CD4-positive, alpha-beta memory T cell (primary cell): ENCODE results near the gene ZNF79. TPM values are rescaled to one million over a fixed set of nuclear protein-coding genes. Genes with fewer than 3 reads are reported as not detected.

Experiments used
- CTCF ChIA-PET: fragments of 350-600 bp; sonication (Branson Sonifier 250); formaldehyde crosslinking; loops from one replicate; lab custom pipeline; 2021; ENCODE audit warnings: inconsistent platforms; ENCODE audit not compliant: partially characterized antibody; lab: Charles Lee
- POLR2A ChIA-PET: fragments of 350-600 bp; sonication (Branson Sonifier 250); formaldehyde crosslinking; loops from one replicate; lab custom pipeline; 2021; ENCODE audit not compliant: partially characterized antibody; lab: Charles Lee
- DNase-seq, 5 donors: peaks; one replicate each; pipeline versions ENCODE4 v3.0.0 to v3.0.0-alpha.2; 2020 to 2022; ENCODE audit warnings: mixed read lengths in 1 of 5
- H3K27ac ChIP-seq: one replicate; pipeline ENCODE4 v1.7.0; 2013; ENCODE audit warnings: low read depth, low read length
- H3K27me3 ChIP-seq: 2 replicates; pipeline ENCODE4 v1.7.0; 2013; ENCODE audit warnings: mild to moderate bottlenecking, low read length, moderate library complexity; ENCODE audit not compliant: insufficient read depth
- H3K36me3 ChIP-seq: 2 replicates; pipeline ENCODE4 v1.7.0; 2013; ENCODE audit warnings: mild to moderate bottlenecking, low read length, moderate library complexity; ENCODE audit not compliant: insufficient read depth
- H3K4me1 ChIP-seq: 2 replicates; pipeline ENCODE4 v1.7.0; 2013; ENCODE audit warnings: mild to moderate bottlenecking, low read length, moderate library complexity; ENCODE audit not compliant: insufficient read depth
- H3K4me3 ChIP-seq, 2 donors: one replicate each; pipeline ENCODE4 v1.7.0; 2013; ENCODE audit warnings: low read length in 2 of 2, mild to moderate bottlenecking in 1 of 2
- H3K9me3 ChIP-seq, 2 donors: one replicate each; pipeline ENCODE4 v1.7.0; 2013; ENCODE audit warnings: low read length in 2 of 2, control low read depth in 1 of 2; ENCODE audit not compliant: control insufficient read depth in 1 of 2
- H3K27ac Mint-ChIP-seq, 7 donors: one replicate each; pipeline ENCODE4 v1.8.0; 2020 to 2021; ENCODE audit warnings: mixed read lengths in 7 of 7, mild to moderate bottlenecking in 6 of 7, inconsistent platforms in 3 of 7, moderate library complexity in 3 of 7
- H3K27me3 Mint-ChIP-seq, 2 donors: one replicate each; pipeline ENCODE4 v1.8.0; 2020 to 2021; ENCODE audit warnings: mixed read lengths in 2 of 2
- H3K36me3 Mint-ChIP-seq, 2 donors: one replicate each; pipeline ENCODE4 v1.8.0; 2020 to 2021; ENCODE audit warnings: mixed read lengths in 2 of 2, inconsistent platforms in 1 of 2, mild to moderate bottlenecking in 1 of 2
- H3K4me1 Mint-ChIP-seq, 4 donors: one replicate each; pipeline ENCODE4 v1.8.0; 2020 to 2021; ENCODE audit warnings: mixed read lengths in 4 of 4, mild to moderate bottlenecking in 1 of 4
- H3K4me3 Mint-ChIP-seq, 8 donors: one replicate each; pipeline ENCODE4 v1.8.0; 2020 to 2021; ENCODE audit warnings: mixed read lengths in 8 of 8, mild to moderate bottlenecking in 7 of 8, moderate library complexity in 6 of 8, inconsistent platforms in 3 of 8
- H3K9me3 Mint-ChIP-seq, 8 donors: one replicate each; pipeline ENCODE4 v1.8.0; 2020 to 2021; ENCODE audit warnings: mixed read lengths in 8 of 8, mild to moderate bottlenecking in 5 of 8, inconsistent platforms in 3 of 8, moderate library complexity in 1 of 8
- intact Hi-C: fragments of 100-400 bp; cut with micrococcal nuclease; formaldehyde crosslinking; loops from one replicate; pipeline ENCODE4 v1.15.1; 2023
- polyA plus RNA-seq, 2 donors: library from polyadenylated mRNA; unstranded; fragments of 300-500 nt; fragmentation: Illumina TruSeq; gene quantifications; one replicate each; pipeline ENCODE4 v1.2.3, GENCODE V29; 2021
- total RNA-seq, 2 experiments: library from RNA; stranded (reverse); gene quantifications; one replicate each; pipeline ENCODE4 v1.2.3, GENCODE V29; 2021

Gene ZNF79
- total and polyA plus RNA-seq, 4 experiments from 2014 or later = 1.0 to 22.5 (median 14.0) TPM

DNA sequence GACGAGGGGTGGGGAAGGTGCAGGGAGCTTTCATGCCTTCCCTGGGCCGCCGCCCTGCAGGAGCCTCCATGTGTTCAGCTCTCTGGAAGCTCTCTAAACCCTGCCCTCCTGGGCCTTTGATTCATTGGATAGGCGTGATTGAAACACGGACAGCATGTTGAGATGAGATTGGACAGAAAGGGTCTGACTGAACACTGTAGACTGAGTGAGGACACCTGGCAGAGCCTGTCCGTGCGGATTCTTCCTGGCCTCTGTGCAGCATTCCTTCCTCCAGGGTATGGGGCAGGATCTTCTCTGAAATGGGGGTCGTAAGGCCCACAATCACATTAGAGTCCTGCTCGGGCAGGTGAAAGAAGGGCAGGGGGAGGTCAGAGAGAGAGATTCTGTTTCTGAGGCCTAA lies 14.2 kb downstream of the ZNF79 start:
- peak overlapping the region in 4 of 7 donors; percentile 6 to 92 (median 80) for H3K27ac Mint-ChIP-seq
- H3K4me1 ChIP-seq = peaks cover 15% of the 10 kb centered on the region

DNA sequence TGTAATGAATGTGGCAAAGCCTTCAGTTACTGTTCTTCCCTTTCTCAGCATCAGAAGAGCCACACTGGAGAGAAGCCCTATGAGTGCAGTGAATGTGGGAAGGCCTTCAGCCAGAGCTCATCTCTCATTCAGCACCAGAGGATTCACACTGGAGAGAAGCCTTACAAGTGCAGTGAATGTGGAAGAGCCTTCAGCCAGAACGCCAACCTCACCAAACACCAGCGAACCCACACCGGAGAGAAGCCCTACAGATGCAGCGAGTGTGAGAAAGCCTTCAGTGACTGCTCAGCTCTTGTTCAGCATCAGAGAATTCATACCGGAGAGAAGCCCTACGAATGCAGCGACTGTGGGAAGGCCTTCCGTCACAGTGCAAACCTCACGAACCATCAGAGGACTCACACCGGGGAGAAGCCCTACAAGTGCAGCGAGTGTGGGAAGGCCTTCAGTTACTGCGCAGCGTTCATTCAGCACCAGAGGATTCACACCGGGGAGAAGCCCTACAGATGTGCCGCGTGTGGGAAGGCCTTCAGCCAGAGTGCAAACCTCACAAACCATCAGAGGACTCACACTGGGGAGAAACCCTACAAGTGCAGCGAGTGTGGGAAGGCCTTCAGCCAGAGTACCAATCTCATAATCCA lies 20.2 kb downstream of the ZNF79 start:
- DNase-seq = no peak
- H3K4me1 ChIP-seq = peaks cover 7% of the 10 kb centered on the region
- ChIA-PET CTCF (interaction anchor here (1.1 to 1.6 kb wide), 2 partner anchors 11 to 19 kb away, joined by 3 read pairs; no protein-coding TSS in a partner anchor), POLR2A (interaction anchor here (0.9 kb wide), 1 partner anchor 8 kb away, joined by 3 read pairs; no protein-coding TSS in a partner anchor)
- intact Hi-C loops = no loop called here
- peaks cover 70% of the 10 kb centered on the region for H3K36me3 ChIP-seq
- Mint-ChIP-seq H3K27ac (peak overlapping the region in 2 of 7 donors; percentile 37 to 52), H3K4me1 (peaks cover 10 to 28% (median 18%) of the 10 kb centered on the region in 4 donors), H3K9me3 (peaks cover 0 to 5% (median 0%) of the 10 kb centered on the region in 8 donors), H3K36me3 (peaks cover 65 to 81% of the 10 kb centered on the region in 2 donors), H3K27me3 (no peaks in the 10 kb centered on the region), H3K4me3 (no peak overlapping the region)
- H3K4me3 ChIP-seq = no peak overlapping the region
- no peak overlapping the region for H3K27ac ChIP-seq
- no peaks in the 10 kb centered on the region for H3K27me3 ChIP-seq
- no peaks in the 10 kb centered on the region for H3K9me3 ChIP-seq

More for the DNA sequence above, 14.2 kb downstream of the ZNF79 start:
- peaks cover 55 to 80% of the 10 kb centered on the region in 2 donors for H3K36me3 Mint-ChIP-seq
- POLR2A ChIA-PET = interaction anchor here (0.8 to 3.9 kb wide), 3 partner anchors 12 to 524 kb away, joined by 3 to 24 read pairs (median 3); partner anchors contain the start of genes LRSAM1, RALGPS1 and RPL12
- H3K27me3 Mint-ChIP-seq = no peaks in the 10 kb centered on the region
- intact Hi-C loops = no loop called here
- Histone ChIP-seq H3K9me3 (no peaks in the 10 kb centered on the region), H3K27me3 (no peaks in the 10 kb centered on the region), H3K4me3 (no peak overlapping the region), H3K27ac (no peak overlapping the region), H3K36me3 (peaks cover 74% of the 10 kb centered on the region)
- CTCF ChIA-PET = interaction anchor here (1.4 kb wide), 1 partner anchor 11 kb away, joined by 5 read pairs; no protein-coding TSS in a partner anchor
- DNase-seq = no peak
- no peaks in the 10 kb centered on the region for H3K9me3 Mint-ChIP-seq
- H3K4me3 Mint-ChIP-seq = peak overlapping the region in 2 of 8 donors; percentile 36 to 65
- H3K4me1 Mint-ChIP-seq = peaks cover 13 to 20% (median 17%) of the 10 kb centered on the region in 4 donors

DNA sequence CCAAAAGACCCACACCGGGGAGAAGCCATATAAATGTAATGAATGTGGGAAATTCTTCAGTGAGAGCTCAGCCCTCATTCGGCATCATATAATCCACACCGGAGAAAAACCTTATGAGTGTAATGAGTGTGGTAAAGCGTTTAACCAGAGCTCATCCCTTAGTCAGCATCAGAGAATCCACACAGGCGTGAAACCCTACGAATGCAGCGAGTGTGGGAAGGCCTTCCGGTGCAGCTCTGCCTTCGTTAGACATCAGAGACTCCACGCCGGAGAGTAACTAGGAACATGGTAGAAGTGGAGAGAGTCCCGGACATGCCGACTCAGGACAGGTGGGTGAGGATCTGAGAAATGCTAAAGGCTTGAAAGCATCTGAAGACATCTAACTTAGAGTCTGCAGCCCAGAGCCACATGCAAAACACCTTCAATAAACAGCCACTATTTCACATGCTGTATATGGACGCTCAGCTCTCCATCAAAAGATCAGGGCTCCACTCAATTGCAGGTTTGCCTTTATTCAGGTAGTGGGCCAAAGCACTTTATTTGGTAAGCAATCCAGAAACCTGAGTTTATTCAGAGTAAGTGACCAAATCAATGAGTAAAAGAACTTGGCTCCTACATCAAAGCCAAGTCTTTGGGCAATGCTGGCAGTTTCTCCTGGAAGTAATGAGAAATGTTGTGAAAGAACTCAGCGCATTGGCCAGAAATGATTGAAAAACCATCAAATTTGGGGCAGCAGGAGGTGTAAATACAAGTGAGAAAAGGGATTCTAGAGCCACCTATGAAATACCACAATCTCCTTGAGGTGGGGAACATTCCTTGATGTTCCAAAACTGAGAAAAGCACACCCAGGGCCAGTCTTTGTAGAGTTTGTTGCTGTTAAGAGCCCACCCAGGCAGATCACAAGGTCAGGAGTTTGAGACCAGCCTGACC lies 21.0 kb downstream of the ZNF79 start:
- no peak overlapping the region for H3K4me3 ChIP-seq
- no peak for DNase-seq
- H3K36me3 Mint-ChIP-seq = peaks cover 64 to 83% of the 10 kb centered on the region in 2 donors
- H3K9me3 Mint-ChIP-seq = peaks cover 0 to 5% (median 0%) of the 10 kb centered on the region in 8 donors
- no peaks in the 10 kb centered on the region for H3K9me3 ChIP-seq
- H3K4me1 ChIP-seq = peaks cover 14% of the 10 kb centered on the region
- peaks cover 17 to 36% (median 26%) of the 10 kb centered on the region in 4 donors for H3K4me1 Mint-ChIP-seq
- ChIA-PET CTCF (interaction anchor here (1.6 kb wide), 1 partner anchor 10 kb away, joined by 3 read pairs; no protein-coding TSS in a partner anchor), POLR2A (interaction anchor here (1.7 kb wide), 1 partner anchor 221 kb away, joined by 5 read pairs; no protein-coding TSS in a partner anchor)
- no peak overlapping the region for H3K4me3 Mint-ChIP-seq
- peaks cover 74% of the 10 kb centered on the region for H3K36me3 ChIP-seq
- no peaks in the 10 kb centered on the region for H3K27me3 Mint-ChIP-seq
- no peak overlapping the region for H3K27ac ChIP-seq
- no peaks in the 10 kb centered on the region for H3K27me3 ChIP-seq
- intact Hi-C loops = no loop called here
- peak overlapping the region in 3 of 7 donors; percentile 37 to 75 (median 52) for H3K27ac Mint-ChIP-seq

DNA sequence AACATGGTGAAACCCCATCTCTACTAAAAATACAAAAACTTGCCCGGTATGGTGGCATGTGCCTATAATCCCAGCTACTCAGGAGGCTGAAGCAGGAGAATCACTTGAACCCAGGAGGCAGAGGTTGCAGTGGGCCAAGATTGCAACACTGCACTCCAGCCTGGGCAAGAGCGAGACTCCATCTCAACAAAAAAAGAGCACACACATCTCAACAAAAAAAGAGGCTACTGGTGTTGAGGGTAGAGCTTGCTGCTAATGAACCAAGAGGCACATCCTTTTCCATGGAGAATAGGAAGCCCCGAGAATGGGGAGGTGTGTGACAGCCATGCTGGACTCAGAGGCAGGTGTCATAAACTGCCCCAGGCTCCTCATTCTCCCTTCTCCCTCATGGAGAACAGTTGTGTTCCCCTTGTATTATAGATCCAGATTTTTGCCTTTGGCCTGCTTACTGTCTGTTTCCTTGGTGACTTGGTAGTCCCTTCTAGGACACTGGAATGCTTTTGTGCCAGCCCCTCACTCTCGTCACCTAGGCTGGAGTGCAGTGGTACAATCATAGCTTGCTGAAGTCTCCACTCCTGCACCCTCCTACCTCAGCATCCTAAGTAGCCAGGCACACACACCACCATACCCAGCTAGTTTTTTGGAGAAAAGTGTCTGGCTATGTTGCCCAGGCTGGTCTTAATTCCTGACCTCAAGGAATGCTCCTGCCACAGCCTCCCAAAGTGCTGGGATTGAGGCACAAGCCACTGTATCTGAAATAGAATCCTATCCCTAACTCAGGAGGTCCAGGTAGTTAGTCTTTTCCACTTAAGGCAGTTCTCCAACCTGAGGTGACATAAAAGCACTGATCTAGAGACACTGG lies 21.9 kb downstream of the ZNF79 start:
- H3K4me3 Mint-ChIP-seq = no peak overlapping the region

DNA sequence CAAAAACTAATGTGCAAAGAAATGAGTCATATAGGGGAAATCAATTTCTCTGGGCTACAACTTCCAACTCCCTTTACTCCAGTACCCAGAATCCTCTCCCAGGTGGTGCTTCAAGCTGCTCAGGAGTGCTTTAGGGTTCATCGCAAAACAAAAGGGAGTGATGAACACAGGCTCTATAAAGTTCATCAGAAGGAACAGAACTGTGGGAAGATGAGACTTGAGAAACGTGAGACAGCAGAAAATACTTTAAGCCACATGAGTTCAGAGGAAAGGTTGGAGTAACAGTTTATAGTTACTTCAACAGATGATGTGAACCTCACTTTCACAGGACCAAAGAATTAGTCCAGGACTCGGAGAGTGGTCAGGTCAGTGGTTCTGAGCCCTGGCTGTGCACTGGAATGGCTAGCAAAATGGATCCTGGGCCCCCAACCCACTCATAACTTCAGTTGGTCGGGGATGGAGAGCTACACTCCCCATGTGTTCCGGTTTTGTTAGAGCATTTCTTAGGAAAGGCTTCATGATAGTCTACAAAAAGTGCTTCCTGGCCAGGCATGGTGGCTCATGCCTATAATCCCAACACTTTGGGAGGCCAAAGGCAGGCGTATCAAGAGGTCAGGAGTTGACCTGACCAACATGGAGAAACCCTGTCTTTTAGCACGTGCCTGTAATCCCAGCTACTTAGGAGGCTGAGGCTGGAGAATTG lies 22.7 kb downstream of the ZNF79 start:
- no peak overlapping the region for H3K4me3 ChIP-seq
- ChIA-PET POLR2A (interaction anchor here (0.7 to 1.7 kb wide), 3 partner anchors 23 to 222 kb away, joined by 3 to 5 read pairs (median 3); partner anchors contain the start of gene ZNF79), CTCF (no interaction called here)
- H3K9me3 ChIP-seq = no peaks in the 10 kb centered on the region
- H3K4me1 ChIP-seq = peaks cover 20% of the 10 kb centered on the region
- no peaks in the 10 kb centered on the region for H3K27me3 ChIP-seq
- H3K4me3 Mint-ChIP-seq = no peak overlapping the region
- no peak overlapping the region for H3K27ac ChIP-seq
- intact Hi-C loops = no loop called here
- H3K9me3 Mint-ChIP-seq = peaks cover 0 to 8% (median 0%) of the 10 kb centered on the region in 8 donors
- H3K27ac Mint-ChIP-seq = peak overlapping the region in 3 of 7 donors; percentile 58 to 97 (median 62)
- peaks cover 61% of the 10 kb centered on the region for H3K36me3 ChIP-seq
- no peaks in the 10 kb centered on the region for H3K27me3 Mint-ChIP-seq
- H3K36me3 Mint-ChIP-seq = peaks cover 52 to 87% of the 10 kb centered on the region in 2 donors
- DNase-seq = no peak
- H3K4me1 Mint-ChIP-seq = peaks cover 22 to 52% (median 31%) of the 10 kb centered on the region in 4 donors

More for the DNA sequence above, 21.9 kb downstream of the ZNF79 start:
- Histone ChIP-seq H3K36me3 (peaks cover 65% of the 10 kb centered on the region), H3K9me3 (no peaks in the 10 kb centered on the region), H3K4me3 (no peak overlapping the region), H3K4me1 (peaks cover 18% of the 10 kb centered on the region), H3K27me3 (no peaks in the 10 kb centered on the region), H3K27ac (no peak overlapping the region)
- Mint-ChIP-seq H3K4me1 (peaks cover 22 to 45% (median 30%) of the 10 kb centered on the region in 4 donors), H3K36me3 (peaks cover 55 to 83% of the 10 kb centered on the region in 2 donors), H3K27ac (peak overlapping the region in 6 of 7 donors; percentile 32 to 97 (median 60)), H3K27me3 (no peaks in the 10 kb centered on the region), H3K9me3 (peaks cover 0 to 6% (median 0%) of the 10 kb centered on the region in 8 donors)
- ChIA-PET CTCF (no interaction called here), POLR2A (interaction anchor here (1.2 to 1.7 kb wide), 2 partner anchors 22 to 222 kb away, joined by 3 to 5 read pairs; partner anchors contain the start of gene ZNF79)
- DNase-seq = no peak
- intact Hi-C loops = no loop called here
